HEK293T (cell line): ENCODE data around the gene MOAP1.
"Not testable (repeated sequence)": the region's sequence is repeated elsewhere in the genome, so short reads cannot be mapped to it uniquely, and the experiment has no call there.

ENCODE experiments used
- BHLHE40 ChIP-seq: fragments of 450-650 bp; IDR thresholded peaks from 2 replicates; pipeline ENCODE4 v1.6.1; 2016; ENCODE audit warnings: mild to moderate bottlenecking, moderate library complexity, borderline replicate concordance
- CTBP1 ChIP-seq: fragments of 450-650 bp; IDR thresholded peaks from 2 replicates; pipeline ENCODE4 v1.6.1; 2016; ENCODE audit warnings: borderline replicate concordance
- ELF4 ChIP-seq: fragments of 450-650 bp; IDR thresholded peaks from 2 replicates; pipeline ENCODE4 v1.6.1; 2017; ENCODE audit warnings: antibody characterized with exemption
- FOXA1 ChIP-seq: fragments of 450-650 bp; IDR thresholded peaks from 2 replicates; pipeline ENCODE4 v1.6.1; 2016; ENCODE audit warnings: mild to moderate bottlenecking
- FOXK2 ChIP-seq: fragments of 450-650 bp; IDR thresholded peaks from 2 replicates; pipeline ENCODE4 v1.6.1; 2016; ENCODE audit warnings: mild to moderate bottlenecking
- FOXM1 ChIP-seq: fragments of 450-650 bp; IDR thresholded peaks from 2 replicates; pipeline ENCODE4 v1.6.1; 2017; ENCODE audit warnings: mild to moderate bottlenecking, borderline replicate concordance
- HDGF ChIP-seq: fragments of 450-650 bp; IDR thresholded peaks from 2 replicates; pipeline ENCODE4 v1.6.1; 2017; ENCODE audit warnings: antibody characterized with exemption, borderline replicate concordance
- LEF1 ChIP-seq: fragments of 450-650 bp; IDR thresholded peaks from 2 replicates; pipeline ENCODE4 v1.6.1; 2017; ENCODE audit warnings: mild to moderate bottlenecking, borderline replicate concordance
- NFRKB ChIP-seq: fragments of 450-650 bp; IDR thresholded peaks from 2 replicates; pipeline ENCODE4 v1.6.1; 2016; ENCODE audit warnings: mild to moderate bottlenecking, moderate library complexity
- SP1 ChIP-seq: fragments of 450-650 bp; IDR thresholded peaks from 2 replicates; pipeline ENCODE4 v1.6.1; 2017
- TARDBP ChIP-seq: fragments of 450-650 bp; IDR thresholded peaks from 2 replicates; pipeline ENCODE4 v1.6.1; 2016
- TF ChIP-seq, protein P1 (sequence below): fragments of 450-650 bp; IDR thresholded peaks from 2 replicates; pipeline ENCODE4 v1.6.1; 2016

DNA sequence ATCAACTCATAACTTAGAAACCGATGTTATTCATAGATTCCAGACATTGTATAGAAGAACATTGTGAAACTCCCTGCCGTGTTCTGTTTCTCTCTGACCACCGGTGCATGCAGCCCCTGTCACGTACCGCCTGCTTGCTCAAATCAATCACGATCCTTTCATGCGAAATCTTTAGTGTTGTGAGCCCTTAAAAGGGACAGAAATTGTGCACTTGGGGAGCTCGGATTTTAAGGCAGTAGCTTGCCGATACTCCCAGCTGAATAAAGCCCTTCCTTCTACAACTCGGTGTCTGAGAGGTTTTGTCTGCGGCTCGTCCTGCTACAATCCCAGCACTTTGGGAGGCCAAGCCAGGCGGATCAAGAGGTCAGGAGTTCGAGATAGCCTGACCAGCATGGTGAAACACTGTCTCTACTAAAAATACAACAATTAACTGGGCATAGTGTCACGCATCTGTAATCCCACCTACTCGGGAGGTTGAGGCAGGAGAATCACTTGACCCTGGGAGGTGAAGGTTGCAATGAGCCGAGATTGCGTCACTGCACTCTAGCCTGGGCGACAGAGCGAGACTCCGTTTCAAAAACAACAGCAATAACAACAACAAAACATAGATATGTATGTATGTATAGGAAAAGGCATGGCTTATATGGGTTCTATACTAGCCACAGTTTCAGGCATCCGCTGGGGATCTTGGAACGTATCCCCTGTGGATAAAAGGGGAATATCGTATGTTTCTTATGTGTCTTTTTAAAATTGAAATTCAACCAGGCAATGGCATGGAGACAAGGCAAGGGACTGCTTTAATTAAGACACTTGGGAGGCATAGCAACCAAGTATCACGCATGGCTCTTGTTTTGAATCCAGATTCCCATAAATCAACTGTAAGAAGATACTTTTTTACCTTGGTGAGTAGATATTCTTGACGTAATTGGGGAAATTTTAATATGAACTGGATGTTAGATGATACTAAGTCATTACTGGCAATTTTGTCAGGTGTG, 19.1 kb downstream of the MOAP1 start:
- not testable (repeated sequence) for TF ChIP-seq FOXA1, NFRKB, LEF1, SP1, BHLHE40, FOXK2, FOXM1, ELF4, CTBP1, HDGF, TARDBP
- TF ChIP-seq, protein P1, sequence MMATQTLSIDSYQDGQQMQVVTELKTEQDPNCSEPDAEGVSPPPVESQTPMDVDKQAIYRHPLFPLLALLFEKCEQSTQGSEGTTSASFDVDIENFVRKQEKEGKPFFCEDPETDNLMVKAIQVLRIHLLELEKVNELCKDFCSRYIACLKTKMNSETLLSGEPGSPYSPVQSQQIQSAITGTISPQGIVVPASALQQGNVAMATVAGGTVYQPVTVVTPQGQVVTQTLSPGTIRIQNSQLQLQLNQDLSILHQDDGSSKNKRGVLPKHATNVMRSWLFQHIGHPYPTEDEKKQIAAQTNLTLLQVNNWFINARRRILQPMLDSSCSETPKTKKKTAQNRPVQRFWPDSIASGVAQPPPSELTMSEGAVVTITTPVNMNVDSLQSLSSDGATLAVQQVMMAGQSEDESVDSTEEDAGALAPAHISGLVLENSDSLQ: 0 out of 2 replicates have a peak, but pooled peaks have one; percentile 9
